Epithelial cell of proximal tubule (primary cell): ENCODE data around the gene KANK4. TPM values are rescaled to one million over a fixed set of nuclear protein-coding genes. Genes with fewer than 3 reads are reported as not detected.

ENCODE experiments used
- DNase-seq: peaks from one replicate; pipeline ENCODE4 v3.0.0-alpha.2; 2011; ENCODE audit warnings: low read depth
- H3K4me3 ChIP-seq: 2 replicates; pipeline ENCODE4 v1.5.1; 2011; ENCODE audit warnings: low read depth, mild to moderate bottlenecking, low read length
- CTCF ChIP-seq: conservative IDR thresholded peaks from 2 replicates; pipeline ENCODE4 v1.5.1; 2012; ENCODE audit warnings: low read depth, mild to moderate bottlenecking, low read length
- total RNA-seq: library from RNA; depleted of rRNA; stranded (reverse); fragments of >200 nt; gene quantifications from 2 replicates; pipeline ENCODE4 v1.2.3, GENCODE V29; 2015

KANK4 gene
- total RNA-seq, 1 donor from 2014 or later, result not detected

- no peak overlapping the region for H3K4me3 ChIP-seq
- TF ChIP-seq CTCF, result peak; percentile 7
- no peak for DNase-seq
These were observed 18.7 kb upstream of the KANK4 start for GRCh38 chr1:62337706-62338631.

GRCh38 chr1:62336995-62337705 lies 17.9 kb upstream of the KANK4 start:
- no peak for TF ChIP-seq CTCF
- no peak overlapping the region for H3K4me3 ChIP-seq
- DNase-seq, result no peak

- no peak for TF ChIP-seq CTCF
- no peak for DNase-seq
These were observed 17.4 kb upstream of the KANK4 start for GRCh38 chr1:62336638-62336994.

GRCh38 chr1:62335656-62336055 lies 16.4 kb upstream of the KANK4 start:
- TF ChIP-seq CTCF, result no peak
- H3K4me3 ChIP-seq, result no peak overlapping the region
- DNase-seq, result no peak

More at GRCh38 chr1:62336638-62336994, 17.4 kb upstream of the KANK4 start:
- no peak overlapping the region for H3K4me3 ChIP-seq

GRCh38 chr1:62334434-62334985 lies 15.3 kb upstream of the KANK4 start:
- H3K4me3 ChIP-seq, result no peak overlapping the region
- DNase-seq, result no peak
- peak; percentile 12 for TF ChIP-seq CTCF

GRCh38 chr1:62333441-62333840 lies 14.2 kb upstream of the KANK4 start:
- DNase-seq, result no peak
- no peak overlapping the region for H3K4me3 ChIP-seq
- no peak for TF ChIP-seq CTCF
